DMS 273 treated with DMSO at 0.1 percent for 48 hours (cell line): ENCODE measurements around the gene MARCOL.
"Not testable (repeated sequence)": the region's sequence is repeated elsewhere in the genome, so short reads cannot be mapped to it uniquely, and the experiment has no call there.

Source experiments
- DNase-seq: peaks from one replicate; lab custom pipeline; 2025; lab: John Stamatoyannopoulos, UW

MARCOL gene

DNA sequence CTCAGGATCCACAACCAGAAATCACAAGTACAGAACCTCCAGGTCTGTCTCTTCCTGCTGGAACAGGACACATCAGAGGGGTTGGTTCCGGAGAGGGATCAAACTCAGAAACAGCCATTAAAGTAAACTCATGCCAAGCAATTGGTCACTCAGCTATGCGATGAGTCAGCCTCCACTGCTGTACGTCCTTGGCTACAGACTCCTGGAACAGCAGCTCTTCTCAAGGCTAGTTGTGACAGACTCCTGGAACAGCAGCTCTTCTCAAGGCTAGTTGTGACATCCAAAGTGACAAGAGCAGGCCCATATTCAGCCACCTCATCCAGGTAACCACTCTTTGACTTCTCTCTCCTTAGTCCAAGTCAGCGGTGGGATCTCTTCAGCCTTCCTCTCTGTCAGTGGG is 30.2 kb downstream of the MARCOL start, which contains the start of gene SPINK13:
Gene SPINK13, plus strand, starts transcription at position 229 of the 400 bp plus-strand sequence. CDS start 1,279 bp downstream, outside the sequence.
- no peak for DNase-seq

DNA sequence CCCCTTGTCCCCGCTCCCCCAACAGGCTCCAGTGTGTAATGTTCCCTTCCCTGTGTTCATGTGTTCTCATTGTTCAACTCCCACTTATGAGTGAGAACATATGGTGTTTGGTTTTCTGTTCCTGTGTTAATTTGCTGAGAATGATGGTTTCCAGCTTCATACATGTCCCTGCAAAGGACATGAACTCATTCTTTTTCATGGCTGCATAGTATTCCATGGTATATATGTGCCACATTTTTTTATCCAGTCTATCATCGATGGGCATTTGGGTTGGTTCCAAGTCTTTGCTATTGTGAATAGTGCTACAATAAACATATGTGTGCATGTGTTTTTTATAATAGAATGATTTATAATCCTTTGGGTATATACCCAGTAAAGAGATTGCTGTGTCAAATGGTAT is 36.8 kb downstream of the MARCOL start:
- not testable (repeated sequence) for DNase-seq

DNA sequence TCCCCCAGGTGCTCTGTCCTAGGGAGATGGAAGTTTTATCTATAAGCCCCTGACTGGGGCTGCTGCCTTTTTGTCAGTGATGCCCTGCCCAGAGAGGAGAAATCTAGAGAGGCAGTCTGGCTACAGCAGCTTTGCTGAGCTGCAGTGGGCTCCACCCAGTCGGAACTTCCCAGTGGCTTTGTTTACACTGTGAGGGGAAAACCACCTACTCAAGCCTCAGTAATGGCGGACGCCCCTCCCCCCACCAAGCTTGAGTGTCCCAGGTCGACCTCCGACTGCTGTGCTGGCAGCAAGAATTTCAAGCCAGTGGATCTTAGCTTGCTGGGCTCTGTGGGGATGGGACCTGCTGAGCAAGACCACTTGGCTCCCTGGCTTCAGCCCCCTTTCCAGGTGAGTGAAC is 42.6 kb downstream of the MARCOL start:
- not testable (repeated sequence) for DNase-seq

DNA sequence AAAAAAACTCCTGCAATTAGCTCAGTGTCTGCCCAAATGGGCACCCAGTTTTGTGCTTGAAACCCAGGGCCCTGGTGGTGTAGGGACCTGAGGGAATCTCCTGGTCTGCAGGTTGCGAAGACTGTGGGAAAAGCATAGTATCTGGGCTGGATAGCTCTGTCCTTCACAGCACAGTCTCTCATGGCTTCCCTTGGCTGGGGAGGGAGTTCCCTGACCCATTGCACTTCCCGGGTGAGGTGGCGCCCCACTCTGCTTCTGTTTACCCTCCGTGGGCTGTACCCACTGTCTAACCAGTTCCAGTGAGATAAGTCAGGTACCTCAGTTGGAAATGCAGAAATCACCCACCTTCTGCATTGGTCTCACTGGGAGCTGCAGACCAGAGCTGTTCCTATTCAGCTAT is 43.0 kb downstream of the MARCOL start:
- not testable (repeated sequence) for DNase-seq

DNA sequence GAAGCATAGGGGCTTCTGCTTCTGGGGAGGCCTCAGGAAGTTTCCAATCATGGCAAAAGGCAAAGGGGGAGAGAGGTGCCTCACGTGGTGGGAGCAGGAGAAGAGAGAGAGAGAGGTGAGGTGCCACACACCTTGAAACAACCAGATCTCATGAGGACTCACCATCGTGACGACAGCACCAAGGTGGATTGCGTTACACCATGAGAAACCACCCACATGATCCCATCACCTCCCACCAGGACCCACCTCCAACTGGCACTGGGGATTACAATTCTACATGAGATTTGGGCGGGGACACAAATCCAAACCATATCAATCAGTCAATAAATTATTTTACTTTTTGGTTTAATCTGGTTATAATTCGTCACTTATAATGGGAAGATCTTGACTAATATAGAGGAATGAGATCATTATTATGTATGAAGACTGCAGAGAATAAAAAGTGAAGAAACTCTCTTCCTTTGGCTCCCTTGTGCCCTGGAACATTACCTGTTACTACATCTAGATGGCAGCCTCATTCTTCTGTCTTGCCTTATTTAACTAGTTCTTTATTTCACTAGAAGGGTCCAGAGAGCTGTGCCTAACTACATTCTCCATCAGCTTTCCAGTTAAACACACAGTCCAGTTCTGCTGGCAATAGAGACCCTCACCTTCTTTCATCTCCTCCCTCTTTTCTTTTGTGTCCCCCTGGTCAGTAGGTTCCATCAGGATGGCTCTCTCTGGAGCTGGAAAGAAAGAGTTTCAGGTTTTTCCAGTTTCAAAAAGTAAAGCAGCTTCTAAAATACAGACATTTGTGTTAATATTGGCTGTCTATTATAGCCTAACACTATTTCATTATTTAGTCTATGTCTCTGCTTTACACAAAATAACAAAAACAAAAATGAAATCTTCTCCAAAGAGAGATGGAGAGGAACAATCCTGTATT is 52.2 kb downstream of the MARCOL start:
- DNase-seq: peak; percentile 4
